CD4-positive, CD25-positive, alpha-beta regulatory T cell (primary cell): ENCODE results near the gene C19orf47. TPM values are rescaled to one million over a fixed set of nuclear protein-coding genes. Genes with fewer than 3 reads are reported as not detected.
"Not testable (repeated sequence)": the region's sequence is repeated elsewhere in the genome, so short reads cannot be mapped to it uniquely, and the experiment has no call there.

Experiments
- ATAC-seq, 2 donors: fragments of 150-1000 bp; cut with Tn5 transposase; one replicate each; pipeline ENCODE4 v1.10.0; 2021; ENCODE audit warnings: low read depth in 2 of 2, moderate number of reproducible peaks in 2 of 2, moderate library complexity in 1 of 2
- DNase-seq, 3 donors: peaks; one replicate each; pipeline versions ENCODE4 v3.0.0 to v3.0.0-alpha.2; 2012 to 2022; ENCODE audit warnings: mixed read lengths in 1 of 3
- H3K27ac ChIP-seq: one replicate; pipeline ENCODE4 v1.7.0; 2013; ENCODE audit warnings: mild to moderate bottlenecking, low read length; ENCODE audit not compliant: insufficient read depth, poor library complexity, severe bottlenecking
- H3K27me3 ChIP-seq: one replicate; pipeline ENCODE4 v1.7.0; 2013; ENCODE audit warnings: low read length; ENCODE audit not compliant: control insufficient read depth, insufficient read depth
- H3K36me3 ChIP-seq: one replicate; pipeline ENCODE4 v1.7.0; 2013; ENCODE audit warnings: mild to moderate bottlenecking, low read length, moderate library complexity; ENCODE audit not compliant: control insufficient read depth, insufficient read depth
- H3K4me1 ChIP-seq: 2 replicates; pipeline ENCODE4 v1.7.0; 2013; ENCODE audit warnings: mild to moderate bottlenecking, low read length; ENCODE audit not compliant: insufficient read depth, control insufficient read depth, poor library complexity, severe bottlenecking
- H3K4me3 ChIP-seq: one replicate; pipeline ENCODE4 v1.7.0; 2013; ENCODE audit warnings: low read depth, mild to moderate bottlenecking, low read length, moderate library complexity
- H3K9me3 ChIP-seq, 2 experiments: 1 replicate in 1 of 2; 2 replicates in 1 of 2; pipeline ENCODE4 v1.7.0; 2013; ENCODE audit warnings: low read length in 2 of 2, mild to moderate bottlenecking in 1 of 2, moderate library complexity in 1 of 2; ENCODE audit not compliant: control insufficient read depth in 2 of 2
- H3K27ac Mint-ChIP-seq, 3 donors: one replicate each; pipeline ENCODE4 v1.8.0; 2020 to 2022; ENCODE audit warnings: mild to moderate bottlenecking in 3 of 3, mixed read lengths in 3 of 3, moderate library complexity in 2 of 3
- H3K27me3 Mint-ChIP-seq: one replicate; pipeline ENCODE4 v1.8.0; 2022; ENCODE audit warnings: mild to moderate bottlenecking, mixed read lengths
- H3K36me3 Mint-ChIP-seq: one replicate; pipeline ENCODE4 v1.8.0; 2020; ENCODE audit warnings: mixed read lengths
- H3K4me1 Mint-ChIP-seq, 4 donors: one replicate each; pipeline ENCODE4 v1.8.0; 2020 to 2022; ENCODE audit warnings: mixed read lengths in 4 of 4, mild to moderate bottlenecking in 1 of 4
- H3K4me3 Mint-ChIP-seq, 4 donors: one replicate each; pipeline ENCODE4 v1.8.0; 2020 to 2022; ENCODE audit warnings: mild to moderate bottlenecking in 4 of 4, mixed read lengths in 4 of 4, moderate library complexity in 3 of 4
- H3K9me3 Mint-ChIP-seq, 7 donors: one replicate each; pipeline ENCODE4 v1.8.0; 2020 to 2022; ENCODE audit warnings: mixed read lengths in 7 of 7, mild to moderate bottlenecking in 3 of 7, moderate library complexity in 2 of 7
- polyA plus RNA-seq, 4 donors: library from polyadenylated mRNA; unstranded; fragments of 300-500 nt; fragmentation: Illumina TruSeq; gene quantifications; one replicate each; pipeline ENCODE4 v1.2.3, GENCODE V29; 2021
- total RNA-seq: library from RNA; stranded (reverse); gene quantifications from one replicate; pipeline ENCODE4 v1.2.3, GENCODE V29; 2022

C19orf47 gene
- total and polyA plus RNA-seq, 5 donors from 2014 or later, result 5.9 to 12.4 (median 6.8) TPM

DNA sequence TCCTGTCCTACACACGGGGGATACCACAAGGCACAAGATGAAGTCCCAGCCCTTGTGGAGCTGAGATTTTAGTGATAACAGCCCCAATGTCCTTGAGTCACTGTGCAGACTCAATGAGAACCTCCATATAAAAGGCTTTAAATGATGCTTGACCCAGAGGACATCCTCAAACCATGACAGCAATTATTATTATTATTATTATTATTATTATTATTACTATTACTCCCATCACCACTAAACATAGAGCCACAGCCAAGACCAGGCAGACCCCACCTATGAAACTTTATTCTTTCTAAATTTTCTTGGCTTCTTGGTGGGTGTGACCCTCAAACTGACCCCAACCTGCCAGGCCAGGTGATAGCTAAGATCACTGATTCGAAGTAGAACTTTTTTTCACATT lies 11.1 kb downstream of the C19orf47 start:
- Mint-ChIP-seq H3K9me3 (no peaks in the 10 kb centered on the region), H3K27me3 (no peaks in the 10 kb centered on the region), H3K36me3 (peaks cover 28% of the 10 kb centered on the region), H3K4me1 (peaks cover 0 to 10% (median 6%) of the 10 kb centered on the region in 4 donors), H3K27ac (no peak overlapping the region), H3K4me3 (no peak overlapping the region)
- DNase-seq (no peak), ATAC-seq (no peak)
- H3K4me3 ChIP-seq, result no peak overlapping the region
- peaks cover 46% of the 10 kb centered on the region for H3K36me3 ChIP-seq
- no peak overlapping the region for H3K27ac ChIP-seq
- H3K27me3 ChIP-seq, result no peaks in the 10 kb centered on the region
- H3K4me1 ChIP-seq, result no peaks in the 10 kb centered on the region
- no peaks in the 10 kb centered on the region for H3K9me3 ChIP-seq

DNA sequence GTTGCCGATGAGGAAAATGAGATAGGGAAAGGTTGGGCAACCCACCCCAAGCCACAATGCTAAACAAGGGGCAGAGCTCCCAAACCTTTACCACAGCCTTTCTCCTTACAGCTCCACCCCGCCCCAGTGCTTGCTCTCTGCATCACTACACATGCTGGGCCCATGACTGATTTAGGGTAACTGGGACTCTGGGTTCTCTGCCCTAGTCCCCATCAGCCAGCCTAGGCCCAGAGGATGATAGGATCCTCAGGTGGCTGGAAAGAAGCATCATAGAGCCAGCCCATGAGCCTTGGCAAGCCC lies 11.6 kb downstream of the C19orf47 start:
- H3K4me3 ChIP-seq, result no peak overlapping the region
- H3K36me3 ChIP-seq, result peaks cover 48% of the 10 kb centered on the region

DNA sequence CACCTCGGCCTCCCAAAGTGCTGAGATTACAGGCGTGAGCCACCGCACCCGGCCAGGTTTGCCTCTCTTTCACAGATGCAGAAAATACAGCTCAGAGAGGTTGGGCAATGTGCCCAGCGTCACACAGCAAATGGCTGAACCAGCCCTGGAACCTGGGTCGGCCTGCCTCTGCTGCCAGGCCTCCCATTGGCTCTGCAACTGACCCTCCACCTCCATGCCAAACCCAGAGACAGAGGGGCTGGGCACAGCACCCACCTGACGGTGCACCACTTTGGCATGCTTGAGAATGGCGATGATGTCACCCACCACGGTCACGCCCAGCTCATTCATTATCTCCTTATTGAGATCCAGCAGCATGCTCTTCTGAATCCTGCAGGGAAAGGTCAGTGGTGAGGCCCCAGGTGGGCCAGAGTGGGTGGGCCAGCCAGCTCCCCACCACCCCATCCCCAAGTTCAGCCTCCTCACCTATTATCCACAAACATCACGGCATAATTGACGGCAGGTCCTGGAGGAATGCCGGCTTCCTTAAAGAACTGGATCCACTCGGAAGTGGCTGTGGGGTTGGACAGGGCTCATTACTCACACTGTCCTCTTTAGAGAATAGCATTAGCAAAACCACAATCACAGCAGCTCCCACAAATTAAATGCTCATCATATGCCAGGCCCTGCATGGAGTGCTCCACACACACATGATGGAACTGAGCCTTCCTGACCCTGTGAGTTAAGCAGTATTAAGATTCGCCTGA lies 12.2 kb downstream of the C19orf47 start:
- H3K27ac ChIP-seq, result no peak overlapping the region
- Mint-ChIP-seq H3K4me3 (no peak overlapping the region), H3K27ac (no peak overlapping the region), H3K36me3 (peaks cover 31% of the 10 kb centered on the region), H3K27me3 (no peaks in the 10 kb centered on the region), H3K4me1 (peaks cover 0 to 6% (median 4%) of the 10 kb centered on the region in 4 donors), H3K9me3 (no peaks in the 10 kb centered on the region)
- no peaks in the 10 kb centered on the region for H3K27me3 ChIP-seq
- ATAC-seq (no peak), DNase-seq (no peak)
- H3K4me1 ChIP-seq, result no peaks in the 10 kb centered on the region
- no peaks in the 10 kb centered on the region for H3K9me3 ChIP-seq
- peaks cover 50% of the 10 kb centered on the region for H3K36me3 ChIP-seq
- H3K4me3 ChIP-seq, result no peak overlapping the region

More for the DNA sequence above, 11.6 kb downstream of the C19orf47 start:
- Histone ChIP-seq H3K27ac (no peak overlapping the region), H3K4me1 (no peaks in the 10 kb centered on the region), H3K9me3 (no peaks in the 10 kb centered on the region), H3K27me3 (no peaks in the 10 kb centered on the region)
- Mint-ChIP-seq H3K27me3 (no peaks in the 10 kb centered on the region), H3K4me1 (peaks cover 0 to 9% (median 6%) of the 10 kb centered on the region in 4 donors), H3K4me3 (no peak overlapping the region), H3K9me3 (no peaks in the 10 kb centered on the region), H3K27ac (no peak overlapping the region), H3K36me3 (peaks cover 28% of the 10 kb centered on the region)
- no peak for ATAC-seq
- DNase-seq, result no peak

DNA sequence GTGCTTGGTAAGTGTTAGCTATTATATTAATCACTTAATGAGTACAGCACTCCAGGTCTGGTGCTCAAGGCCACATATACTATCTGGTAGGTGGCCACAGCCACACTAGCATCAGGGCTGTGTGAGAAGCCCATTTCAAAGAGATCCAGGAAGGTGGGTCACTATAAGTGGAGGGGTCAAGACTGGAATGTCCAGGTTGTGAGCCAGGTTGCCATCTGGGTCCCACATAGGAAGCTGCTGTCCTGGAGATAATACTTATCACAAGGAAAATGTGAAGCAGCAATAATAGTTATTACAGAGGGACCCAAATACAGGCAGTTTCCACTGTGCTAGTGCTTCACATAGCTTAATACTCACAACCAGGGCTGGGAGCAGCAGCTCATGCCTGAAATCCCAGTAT lies 13.1 kb downstream of the C19orf47 start:
- Mint-ChIP-seq H3K27ac (no peak overlapping the region), H3K27me3 (no peaks in the 10 kb centered on the region), H3K4me1 (peaks cover 0 to 6% (median 4%) of the 10 kb centered on the region in 4 donors), H3K9me3 (no peaks in the 10 kb centered on the region), H3K36me3 (peaks cover 28% of the 10 kb centered on the region), H3K4me3 (no peak overlapping the region)
- no peak for DNase-seq
- ATAC-seq, result no peak
- H3K4me1 ChIP-seq, result no peaks in the 10 kb centered on the region
- H3K27me3 ChIP-seq, result no peaks in the 10 kb centered on the region
- H3K9me3 ChIP-seq, result no peaks in the 10 kb centered on the region
- peaks cover 56% of the 10 kb centered on the region for H3K36me3 ChIP-seq
- no peak overlapping the region for H3K4me3 ChIP-seq
- no peak overlapping the region for H3K27ac ChIP-seq

DNA sequence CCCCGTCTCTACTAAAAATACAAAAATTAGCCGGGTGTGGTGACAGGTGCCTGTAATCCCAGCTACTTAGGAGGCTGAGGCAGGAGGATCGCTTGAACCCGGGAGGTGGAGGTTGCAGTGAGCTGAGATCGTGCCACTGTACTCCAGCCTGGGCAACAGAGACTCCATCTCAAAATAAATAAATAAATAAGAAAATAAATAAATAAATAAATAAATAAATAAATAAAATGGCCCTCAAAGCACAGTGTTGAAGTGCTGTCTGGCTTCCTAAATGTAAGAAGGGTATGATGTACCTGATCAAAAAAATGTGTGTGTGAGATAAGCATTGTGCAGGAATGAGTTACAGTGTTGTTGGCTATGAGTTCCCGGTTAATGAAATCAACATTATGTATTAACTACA lies 15.1 kb downstream of the C19orf47 start:
- not testable (repeated sequence) for H3K4me3 ChIP-seq, H3K4me1 ChIP-seq, DNase-seq, H3K27ac ChIP-seq, H3K27me3 Mint-ChIP-seq, ATAC-seq, H3K27me3 ChIP-seq, H3K9me3 ChIP-seq, H3K4me1 Mint-ChIP-seq, H3K27ac Mint-ChIP-seq, H3K9me3 Mint-ChIP-seq, H3K4me3 Mint-ChIP-seq
- peaks cover 68% of the 10 kb centered on the region for H3K36me3 ChIP-seq
- peaks cover 31% of the 10 kb centered on the region for H3K36me3 Mint-ChIP-seq

DNA sequence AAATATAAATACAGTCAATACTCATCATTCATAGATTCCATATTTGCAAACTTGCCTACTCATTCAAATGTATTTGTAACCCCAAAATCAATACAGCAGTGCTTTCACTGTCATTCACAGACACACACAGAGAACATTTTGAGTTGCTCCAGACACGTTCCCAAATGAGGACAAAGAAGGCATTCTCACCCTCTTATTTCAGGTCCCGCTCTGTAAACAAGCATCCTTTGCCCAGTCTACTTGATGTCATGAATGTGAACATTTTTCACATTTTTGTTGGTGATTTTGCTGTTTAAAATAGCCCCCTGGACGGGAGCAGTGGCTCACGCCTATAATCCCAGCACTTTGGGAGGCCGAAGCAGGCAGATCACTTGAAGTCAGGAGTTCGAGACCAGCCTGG lies 15.5 kb downstream of the C19orf47 start:
- no peak overlapping the region for H3K27ac Mint-ChIP-seq
- no peak for ATAC-seq
- H3K36me3 ChIP-seq, result peaks cover 71% of the 10 kb centered on the region

DNA sequence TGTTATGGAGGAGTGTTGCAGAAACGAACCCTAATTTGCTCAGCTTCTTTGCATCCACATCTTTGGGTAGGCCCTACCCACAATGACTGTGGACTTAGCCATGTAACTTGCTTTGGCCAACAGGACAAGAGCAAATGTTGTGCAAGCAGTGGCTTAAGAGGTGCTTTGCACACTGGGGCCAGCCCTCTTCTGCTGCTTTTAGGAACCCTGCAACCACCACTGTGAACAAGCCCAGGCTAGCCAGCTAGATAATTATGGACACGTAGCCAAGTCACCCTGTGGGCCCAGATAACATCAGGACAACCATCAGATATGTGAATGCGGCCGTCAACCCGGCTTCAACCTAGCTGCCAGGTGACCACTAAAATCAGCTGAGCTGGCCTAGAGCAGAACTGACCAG lies 17.1 kb downstream of the C19orf47 start:
- H3K36me3 Mint-ChIP-seq, result peaks cover 27% of the 10 kb centered on the region

More for the DNA sequence above, 15.5 kb downstream of the C19orf47 start:
- Mint-ChIP-seq H3K36me3 (peaks cover 31% of the 10 kb centered on the region), H3K27me3 (no peaks in the 10 kb centered on the region), H3K4me3 (no peak overlapping the region), H3K9me3 (no peaks in the 10 kb centered on the region), H3K4me1 (peaks cover 0 to 4% (median 1%) of the 10 kb centered on the region in 4 donors)
- H3K4me3 ChIP-seq, result no peak overlapping the region
- H3K9me3 ChIP-seq, result no peaks in the 10 kb centered on the region
- H3K4me1 ChIP-seq, result no peaks in the 10 kb centered on the region
- H3K27me3 ChIP-seq, result no peaks in the 10 kb centered on the region
- no peak for DNase-seq
- no peak overlapping the region for H3K27ac ChIP-seq

DNA sequence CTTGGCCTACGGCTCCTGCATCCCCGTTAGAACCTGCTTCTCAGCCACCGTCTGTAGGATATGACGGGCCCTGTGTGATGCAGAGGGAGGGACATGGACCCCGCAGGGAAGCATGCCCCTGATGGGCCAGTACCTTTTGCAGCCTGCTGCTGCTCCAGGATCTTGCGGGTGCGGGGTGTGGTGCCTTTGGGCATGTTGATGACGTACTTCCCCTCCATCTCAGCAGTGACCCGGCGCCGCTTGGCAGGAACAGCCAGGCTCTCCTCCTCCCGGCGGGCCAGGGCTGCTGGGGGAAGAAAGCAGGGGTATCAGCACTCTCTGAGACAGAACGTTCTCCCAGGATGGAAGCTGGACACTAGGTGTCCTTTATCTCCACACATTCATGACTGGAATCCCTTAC lies 22.0 kb downstream of the C19orf47 start:
- DNase-seq (no peak), ATAC-seq (no peak)
- H3K36me3 ChIP-seq, result peaks cover 78% of the 10 kb centered on the region
- no peak overlapping the region for H3K27ac Mint-ChIP-seq
- no peaks in the 10 kb centered on the region for H3K4me1 Mint-ChIP-seq
- no peaks in the 10 kb centered on the region for H3K27me3 Mint-ChIP-seq
- no peaks in the 10 kb centered on the region for H3K9me3 Mint-ChIP-seq
- H3K4me3 ChIP-seq, result no peak overlapping the region
- H3K27ac ChIP-seq, result no peak overlapping the region
- no peaks in the 10 kb centered on the region for H3K9me3 ChIP-seq
- H3K27me3 ChIP-seq, result no peaks in the 10 kb centered on the region
- H3K4me3 Mint-ChIP-seq, result no peak overlapping the region
- H3K4me1 ChIP-seq, result no peaks in the 10 kb centered on the region
- peaks cover 44% of the 10 kb centered on the region for H3K36me3 Mint-ChIP-seq

More for the DNA sequence above, 17.1 kb downstream of the C19orf47 start:
- Histone ChIP-seq H3K27me3 (no peaks in the 10 kb centered on the region), H3K4me1 (no peaks in the 10 kb centered on the region), H3K36me3 (peaks cover 73% of the 10 kb centered on the region), H3K27ac (no peak overlapping the region), H3K9me3 (no peaks in the 10 kb centered on the region), H3K4me3 (no peak overlapping the region)
- Mint-ChIP-seq H3K27me3 (no peaks in the 10 kb centered on the region), H3K9me3 (no peaks in the 10 kb centered on the region), H3K4me1 (peaks cover 0 to 4% (median 0%) of the 10 kb centered on the region in 4 donors), H3K4me3 (no peak overlapping the region), H3K27ac (no peak overlapping the region)
- no peak for ATAC-seq
- DNase-seq, result no peak
